Right hindlimb (tissue), 1 donor: Measurements from ENCODE around the gene LRP1B.
"Not testable (repeated sequence)": the region's sequence is repeated elsewhere in the genome, so short reads cannot be mapped to it uniquely, and the experiment has no call there.

Experiments
- DNase-seq: peaks from one replicate; pipeline ENCODE4 v3.0.0-alpha.2; 2018

The LRP1B gene

GRCh38 chr2:140747090-140747489, 1383.7 kb downstream of the LRP1B start:
- no peak for DNase-seq

DNA sequence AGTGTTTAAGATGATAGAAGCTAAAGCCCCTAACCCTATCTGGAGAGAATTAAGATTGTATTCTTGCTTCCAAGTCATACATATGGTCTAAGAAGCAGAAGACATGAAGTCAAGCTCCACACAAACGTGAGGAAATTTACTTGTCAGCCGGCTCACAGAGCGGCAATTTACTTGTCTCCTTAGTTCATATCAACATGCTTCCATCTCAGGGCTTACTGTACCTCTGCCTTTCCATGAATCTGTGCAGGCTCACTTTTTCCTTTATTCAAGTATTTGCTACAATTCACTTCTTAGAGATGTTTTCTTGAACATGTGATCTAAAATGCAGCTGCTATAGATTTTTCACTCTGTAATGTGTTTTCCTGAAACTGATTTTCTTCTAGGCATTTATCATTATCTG, 1386.4 kb downstream of the LRP1B start:
- DNase-seq: no peak

DNA sequence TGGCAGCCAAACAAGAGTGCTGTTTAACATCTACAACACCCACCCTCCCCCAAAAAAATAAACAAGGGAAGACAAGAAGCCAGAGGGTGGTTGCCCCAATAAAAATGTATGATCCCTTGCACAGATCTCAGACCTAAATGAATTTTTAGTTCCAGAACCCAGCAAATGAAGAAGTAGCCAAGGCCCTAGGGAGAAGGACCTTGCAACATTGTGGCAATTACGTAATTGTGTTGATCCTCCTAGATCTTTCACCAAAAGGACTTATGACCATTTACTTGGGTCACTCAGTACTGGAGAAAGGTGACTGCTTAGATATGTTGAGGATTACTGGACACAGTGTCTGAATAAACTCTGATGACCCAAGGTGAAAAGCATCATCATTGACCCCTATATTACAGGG, 1393.8 kb downstream of the LRP1B start:
- DNase-seq: no peak

GRCh38 chr2:140734992-140735391, 1395.8 kb downstream of the LRP1B start:
- DNase-seq: no peak

DNA sequence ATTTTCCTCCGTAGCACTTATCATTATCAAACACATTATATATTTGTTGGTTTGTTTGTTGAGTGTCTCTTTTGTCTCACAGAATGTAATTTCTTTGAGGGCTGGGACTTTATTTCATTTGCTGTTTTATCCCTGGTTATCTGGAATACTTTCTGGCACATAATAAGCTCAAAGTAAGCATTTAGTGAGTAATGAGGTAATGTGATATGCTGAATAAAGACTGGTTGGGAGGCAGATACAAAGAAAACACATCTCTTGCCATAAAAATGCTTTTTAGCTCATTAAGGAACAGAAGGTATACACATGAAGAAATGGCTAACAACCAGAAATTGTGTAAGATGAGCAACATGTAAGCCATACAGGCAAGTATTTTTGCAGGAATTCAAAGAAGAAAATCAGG, 1411.8 kb downstream of the LRP1B start:
- DNase-seq: no peak

GRCh38 chr2:140717481-140717880, 1413.3 kb downstream of the LRP1B start:
- no peak for DNase-seq

- DNase-seq: no peak
Measured at GRCh38 chr2:140714586-140714985, 1416.2 kb downstream of the LRP1B start.

- DNase-seq: no peak
Measured at GRCh38 chr2:140711867-140712266, 1418.9 kb downstream of the LRP1B start.

DNA sequence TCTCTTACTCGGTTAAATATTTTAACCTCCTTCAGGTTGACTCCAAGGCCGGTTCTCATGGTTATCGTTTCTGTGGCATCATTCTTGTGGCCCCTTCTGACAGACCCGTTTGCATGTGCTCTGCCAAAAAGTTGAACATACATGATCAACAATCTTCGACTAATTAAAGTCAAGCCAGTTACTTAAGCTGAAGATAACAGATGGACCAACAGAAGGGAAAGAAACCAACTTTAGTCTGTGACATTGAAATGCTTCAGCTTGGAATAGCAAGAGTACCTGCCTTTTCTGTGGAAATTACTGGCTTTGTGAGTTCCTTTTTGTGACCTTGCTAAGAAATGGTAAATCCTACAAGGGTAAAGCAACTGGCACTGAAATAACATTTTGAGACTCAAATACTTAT, 1429.1 kb downstream of the LRP1B start:
- DNase-seq: no peak

- no peak for DNase-seq
Measured at GRCh38 chr2:140698636-140699035, 1432.2 kb downstream of the LRP1B start.

- no peak for DNase-seq
Measured at GRCh38 chr2:140696449-140696848, 1434.4 kb downstream of the LRP1B start.

DNA sequence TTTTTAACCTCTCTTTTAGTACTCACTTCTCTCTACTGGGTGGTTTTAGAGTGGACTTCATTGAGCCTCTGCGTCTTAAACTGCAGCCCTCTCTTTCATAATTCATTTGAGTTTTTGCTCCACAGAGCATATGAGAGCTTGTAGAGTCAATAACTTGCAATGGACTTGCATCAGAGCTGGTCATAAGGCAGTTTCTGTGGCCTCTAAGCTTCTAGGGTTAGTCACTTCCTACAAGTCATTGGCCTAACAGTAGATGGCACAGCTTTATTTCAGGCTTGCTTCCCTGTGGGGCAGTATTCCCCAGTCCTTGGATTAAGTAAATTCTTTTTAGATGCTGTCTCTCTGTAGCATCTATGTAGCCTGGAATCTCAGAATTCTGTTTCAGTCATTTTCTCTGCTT, 1435.7 kb downstream of the LRP1B start:
- no peak for DNase-seq

DNA sequence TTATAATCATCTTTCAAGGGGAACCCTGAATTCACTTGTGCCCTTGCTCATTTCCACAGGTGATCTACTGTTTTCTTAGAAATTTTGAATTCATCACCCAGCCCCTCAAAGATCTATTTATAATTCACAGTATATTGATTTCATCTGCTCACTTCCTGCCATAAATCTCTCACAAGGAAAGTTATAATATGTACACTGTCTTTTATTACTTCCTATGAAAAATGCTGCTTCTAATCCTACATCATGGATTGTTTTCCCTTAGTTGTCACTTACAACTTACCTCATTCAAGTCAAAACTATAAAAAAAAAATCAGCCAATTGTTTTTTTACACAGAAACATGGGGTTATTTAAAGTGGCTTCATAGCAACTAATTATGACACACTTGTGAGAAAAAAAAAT, 1443.0 kb downstream of the LRP1B start:
- no peak for DNase-seq

DNA sequence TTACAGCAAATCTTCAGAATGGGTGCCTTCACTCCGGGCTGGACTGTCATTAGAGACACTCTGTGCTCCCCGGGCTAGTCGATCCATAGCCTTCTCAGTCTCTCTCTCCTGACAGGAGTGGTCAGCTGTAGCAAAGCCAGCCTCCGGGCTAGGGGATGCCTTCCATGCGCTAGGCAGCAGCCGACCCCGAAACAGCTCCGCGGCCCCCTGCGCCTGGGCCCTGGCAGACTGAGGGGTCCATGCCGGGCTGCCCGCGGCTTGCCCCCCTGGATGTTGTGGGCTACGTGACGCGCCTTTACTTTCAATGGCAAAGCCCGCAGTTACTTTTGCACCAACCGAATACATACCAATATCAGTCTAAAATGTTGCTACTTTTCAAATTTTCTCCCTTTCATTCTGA, 1447.2 kb downstream of the LRP1B start:
- no peak for DNase-seq

DNA sequence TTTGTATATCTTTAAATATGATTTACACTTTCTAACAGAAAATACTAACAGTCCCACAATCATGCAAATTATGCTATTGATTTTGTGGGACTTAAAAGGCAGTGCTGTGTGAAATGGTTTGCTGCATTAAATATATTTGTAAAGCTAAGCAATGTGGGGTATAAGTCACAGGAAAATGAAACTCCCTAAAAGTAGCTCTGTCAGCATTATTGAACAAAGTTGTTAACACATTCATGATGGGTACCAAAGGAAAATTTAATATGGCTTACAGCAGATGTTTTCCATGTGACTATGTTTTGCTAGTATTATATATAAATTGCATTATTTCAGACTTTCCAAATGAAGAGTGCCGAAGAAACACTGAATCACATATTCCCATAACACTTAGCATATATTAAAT, 1450.0 kb downstream of the LRP1B start:
- DNase-seq: no peak

DNA sequence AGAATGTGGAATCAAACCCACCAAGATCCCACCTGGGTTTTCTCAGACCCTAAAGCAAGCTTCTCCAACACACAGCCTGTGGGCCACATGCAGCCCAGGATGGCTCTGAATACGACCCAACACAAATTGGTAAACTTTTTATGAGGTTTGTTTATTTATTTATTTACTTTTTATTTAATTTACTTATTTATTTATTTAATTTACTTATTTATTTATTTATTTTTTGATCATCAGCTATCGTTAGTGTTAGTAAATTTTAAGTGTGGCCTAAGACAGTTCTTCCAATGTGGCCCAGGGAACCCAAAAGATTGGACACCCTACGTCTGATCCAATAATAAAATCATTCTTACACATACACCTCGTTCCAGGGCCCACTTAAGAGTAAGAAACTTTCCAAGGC, 1451.1 kb downstream of the LRP1B start:
- DNase-seq: no peak

DNA sequence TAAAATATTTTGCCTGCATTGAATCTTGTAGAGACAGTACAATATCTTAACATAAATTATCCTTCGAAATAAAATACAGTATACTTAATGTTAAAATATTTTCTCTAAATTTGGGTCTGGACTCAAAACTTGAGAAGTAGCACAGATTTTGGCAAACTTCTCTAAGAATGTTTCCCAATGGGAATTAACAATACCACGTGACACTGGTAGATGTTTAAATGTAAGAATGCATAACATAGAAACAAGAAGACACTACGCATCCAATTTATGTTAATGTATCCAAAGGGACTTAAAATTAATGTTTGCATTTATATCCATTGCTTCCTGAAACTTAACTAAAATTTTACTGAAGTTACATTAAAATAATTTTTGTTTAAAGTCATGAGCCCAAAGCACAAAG, 1460.9 kb downstream of the LRP1B start:
- no peak for DNase-seq

- no peak for DNase-seq
Measured at GRCh38 chr2:140667203-140667602, 1463.6 kb downstream of the LRP1B start.

- DNase-seq: no peak
Measured at GRCh38 chr2:140662504-140662903, 1468.3 kb downstream of the LRP1B start.

- DNase-seq: no peak
Measured at GRCh38 chr2:140658760-140659692, 1471.8 kb downstream of the LRP1B start.

GRCh38 chr2:140657657-140658056, 1473.2 kb downstream of the LRP1B start:
- DNase-seq: no peak

DNA sequence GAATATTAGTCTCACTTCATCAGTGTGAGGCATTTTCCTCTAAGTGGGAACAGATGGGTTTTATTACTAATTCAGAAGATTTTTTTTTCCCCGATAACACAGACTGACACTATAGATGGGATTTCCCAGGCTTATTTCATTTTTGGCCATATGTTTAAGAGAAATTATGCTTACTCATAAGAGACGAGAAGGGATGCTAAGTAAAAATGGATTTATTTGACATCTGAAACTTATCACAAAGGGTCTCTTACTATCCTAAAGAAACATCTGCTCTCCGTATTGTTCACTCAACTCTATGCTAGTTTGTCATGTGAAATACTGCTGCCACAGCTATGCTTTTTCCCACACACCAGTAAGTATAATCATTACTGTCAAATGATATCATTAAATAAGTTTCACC, 1476.3 kb downstream of the LRP1B start:
- DNase-seq: no peak

DNA sequence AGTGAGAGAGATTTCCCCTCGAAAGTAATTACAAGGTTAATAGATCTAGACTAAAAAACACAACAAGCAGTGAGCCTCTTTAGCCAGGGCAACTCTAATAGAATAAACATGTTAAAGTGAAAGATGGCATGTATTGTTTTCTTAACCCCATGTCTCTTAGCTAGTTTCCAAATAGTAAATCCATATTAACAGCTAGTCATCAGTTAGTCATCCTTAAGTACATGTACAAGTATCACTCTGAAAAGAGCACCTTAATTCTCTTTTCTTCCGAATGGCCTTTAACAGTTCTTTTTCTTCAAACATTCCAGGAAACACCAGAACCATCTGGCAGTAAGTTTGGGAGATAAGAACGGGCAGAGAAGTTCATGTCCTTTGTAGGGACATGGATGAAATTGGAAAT, 1480.0 kb downstream of the LRP1B start:
- no peak for DNase-seq

DNA sequence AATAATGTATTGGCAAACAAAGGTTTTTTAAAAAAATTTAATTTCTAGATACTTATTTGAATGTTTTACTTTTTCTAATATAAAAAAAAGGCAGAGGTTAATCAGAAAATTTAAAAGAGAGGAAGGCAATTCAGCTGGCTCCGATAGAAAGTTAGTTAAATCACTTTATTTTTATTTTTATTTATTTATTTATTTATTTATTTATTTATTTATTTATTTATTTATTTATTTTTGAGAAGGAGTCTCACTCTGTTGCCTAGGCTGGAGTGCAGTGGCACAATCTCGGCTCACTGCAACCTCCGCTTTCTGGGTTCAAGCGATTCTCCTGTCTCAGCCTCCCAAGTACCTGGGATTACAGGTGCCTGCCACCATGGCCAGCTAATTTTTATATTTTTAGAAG, 1480.7 kb downstream of the LRP1B start:
- not testable (repeated sequence) for DNase-seq

- DNase-seq: no peak
Measured at GRCh38 chr2:140648393-140648792, 1482.4 kb downstream of the LRP1B start.
